Measurements from ENCODE around the gene CSNK1G3. TPM values are rescaled to one million over a fixed set of nuclear protein-coding genes. Genes with fewer than 3 reads are reported as not detected.

The CSNK1G3 gene
- total RNA-seq, 4 donors from 2014 or later: 36.2 to 51.0 (median 46.4) TPM

DNA sequence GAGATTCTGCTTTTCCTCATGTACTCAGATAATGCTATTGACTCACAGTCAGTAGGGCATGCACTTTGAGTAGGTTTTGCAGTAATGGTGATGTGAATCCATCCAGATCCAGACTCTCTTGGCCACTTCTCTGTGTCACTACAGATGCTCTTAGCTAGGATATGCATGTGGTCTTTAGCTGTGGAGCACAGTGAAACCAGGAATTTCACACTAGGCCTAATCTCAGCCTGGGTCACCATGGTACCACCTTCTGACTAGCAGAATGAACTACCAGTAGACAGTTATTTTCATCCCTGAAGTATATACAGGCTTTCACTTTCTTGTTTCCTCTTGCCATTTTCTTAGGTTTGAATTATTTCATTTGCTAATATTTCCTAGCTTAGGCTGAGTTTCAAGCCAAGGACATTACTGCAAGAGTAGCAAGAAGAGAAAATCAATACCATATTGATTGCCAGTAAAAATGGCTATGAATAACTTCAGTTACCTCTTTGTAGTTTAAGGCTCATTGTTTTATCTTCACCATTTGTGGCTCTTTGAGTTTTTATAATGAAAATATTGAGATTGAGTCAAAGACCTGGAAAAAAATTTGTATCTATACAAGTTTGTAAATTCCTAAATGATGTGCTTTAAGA, 28.4 kb upstream of the CSNK1G3 start:
- TF ChIP-seq, protein P1, sequence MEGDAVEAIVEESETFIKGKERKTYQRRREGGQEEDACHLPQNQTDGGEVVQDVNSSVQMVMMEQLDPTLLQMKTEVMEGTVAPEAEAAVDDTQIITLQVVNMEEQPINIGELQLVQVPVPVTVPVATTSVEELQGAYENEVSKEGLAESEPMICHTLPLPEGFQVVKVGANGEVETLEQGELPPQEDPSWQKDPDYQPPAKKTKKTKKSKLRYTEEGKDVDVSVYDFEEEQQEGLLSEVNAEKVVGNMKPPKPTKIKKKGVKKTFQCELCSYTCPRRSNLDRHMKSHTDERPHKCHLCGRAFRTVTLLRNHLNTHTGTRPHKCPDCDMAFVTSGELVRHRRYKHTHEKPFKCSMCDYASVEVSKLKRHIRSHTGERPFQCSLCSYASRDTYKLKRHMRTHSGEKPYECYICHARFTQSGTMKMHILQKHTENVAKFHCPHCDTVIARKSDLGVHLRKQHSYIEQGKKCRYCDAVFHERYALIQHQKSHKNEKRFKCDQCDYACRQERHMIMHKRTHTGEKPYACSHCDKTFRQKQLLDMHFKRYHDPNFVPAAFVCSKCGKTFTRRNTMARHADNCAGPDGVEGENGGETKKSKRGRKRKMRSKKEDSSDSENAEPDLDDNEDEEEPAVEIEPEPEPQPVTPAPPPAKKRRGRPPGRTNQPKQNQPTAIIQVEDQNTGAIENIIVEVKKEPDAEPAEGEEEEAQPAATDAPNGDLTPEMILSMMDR (IDR thresholded peaks at IDR 0.05; ENCODE audit: low read depth): no peak

DNA sequence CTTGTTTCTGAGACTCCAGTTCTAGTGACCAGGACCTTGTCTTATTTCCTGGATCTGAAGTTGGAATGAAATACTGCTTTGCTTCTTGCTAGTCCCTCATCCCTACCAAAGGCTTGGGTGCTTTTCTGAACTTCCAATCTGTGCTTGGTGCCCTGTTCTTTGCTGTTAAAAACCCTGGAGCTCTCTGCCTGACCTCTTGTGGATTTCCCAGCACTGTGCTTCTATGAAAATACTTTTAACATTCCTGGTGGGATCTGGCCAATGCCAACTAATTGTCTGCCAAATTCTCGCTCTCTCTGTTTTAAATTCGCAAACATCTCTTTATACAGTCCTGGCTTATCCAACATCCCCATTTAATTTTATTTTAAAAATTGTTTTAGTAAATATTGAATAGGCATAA, 26.7 kb upstream of the CSNK1G3 start:
- TF ChIP-seq, protein P1 (IDR thresholded peaks at IDR 0.05; ENCODE audit: low read depth): no peak

DNA sequence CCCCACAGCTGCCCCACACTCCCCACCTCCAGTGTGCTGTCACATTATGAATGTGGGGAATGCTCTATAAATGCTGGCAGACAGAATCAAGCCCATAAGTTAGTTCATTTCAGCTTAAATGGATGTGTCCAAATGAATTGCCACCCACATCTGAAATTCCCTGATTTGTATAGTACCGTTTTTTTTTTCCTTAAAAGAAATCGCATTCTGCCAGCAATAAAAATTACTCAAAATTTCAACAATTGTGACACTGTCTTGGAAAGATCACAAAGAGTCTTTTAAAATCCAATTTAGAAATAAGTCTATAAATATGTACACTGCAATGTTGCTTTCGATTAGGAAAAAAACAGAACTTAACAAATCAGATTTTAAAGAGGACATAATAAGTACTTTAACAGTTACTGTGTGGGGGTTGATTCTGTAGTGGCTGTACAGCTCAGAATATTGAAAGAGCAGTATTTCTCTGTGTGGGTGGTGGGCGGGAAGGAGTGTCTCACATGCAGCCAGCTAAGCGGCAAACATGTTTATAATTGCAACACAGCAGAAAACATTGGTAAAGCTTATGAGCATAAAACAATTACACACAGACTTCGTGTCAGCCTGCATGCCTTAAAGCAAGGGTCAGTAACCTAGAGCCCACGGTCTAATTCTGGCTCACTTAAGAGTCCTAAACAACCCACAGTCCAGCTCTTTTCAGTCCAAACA, 24.9 kb upstream of the CSNK1G3 start:
- TF ChIP-seq, protein P1 (IDR thresholded peaks at IDR 0.05; ENCODE audit: low read depth): no peak

DNA sequence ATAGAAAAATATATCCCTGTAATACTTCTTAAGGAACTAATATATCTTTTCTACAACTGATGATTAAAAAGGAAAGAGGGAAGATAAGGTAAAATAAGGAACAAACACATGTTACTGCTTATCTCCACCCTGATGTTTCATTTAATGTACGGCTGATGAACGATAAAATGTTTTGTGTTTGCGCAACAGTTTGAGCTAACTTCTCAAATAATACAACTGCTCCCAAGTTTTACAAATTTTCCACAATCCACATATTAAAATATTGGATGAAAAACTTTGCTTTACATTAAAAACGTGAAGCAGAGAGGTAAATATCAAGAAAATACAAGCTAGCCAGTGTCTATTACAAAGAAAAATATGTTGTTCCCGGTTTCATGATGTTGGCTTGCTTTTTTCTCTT, 21.0 kb upstream of the CSNK1G3 start:
- TF ChIP-seq, protein P1 (IDR thresholded peaks at IDR 0.05; ENCODE audit: low read depth): no peak

DNA sequence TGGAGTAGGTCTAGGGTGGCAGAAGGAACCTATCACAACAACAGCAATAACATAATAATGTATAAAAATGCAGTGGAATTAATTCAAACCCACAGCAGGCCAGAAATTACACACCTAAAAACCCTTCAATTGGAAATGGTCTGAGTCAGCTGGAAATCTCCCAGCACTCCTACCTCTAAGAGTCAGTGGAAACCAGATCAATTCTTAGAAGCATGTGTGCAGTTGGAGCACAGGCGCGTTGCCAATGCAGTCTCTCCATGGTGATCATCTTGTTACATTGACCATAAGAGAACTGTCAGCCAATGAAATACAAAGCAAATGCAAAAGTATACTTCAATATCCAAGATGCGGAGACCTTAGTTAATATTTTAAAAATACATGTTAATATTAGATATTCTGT, 15.1 kb upstream of the CSNK1G3 start:
- TF ChIP-seq, protein P1 (IDR thresholded peaks at IDR 0.05; ENCODE audit: low read depth): no peak

DNA sequence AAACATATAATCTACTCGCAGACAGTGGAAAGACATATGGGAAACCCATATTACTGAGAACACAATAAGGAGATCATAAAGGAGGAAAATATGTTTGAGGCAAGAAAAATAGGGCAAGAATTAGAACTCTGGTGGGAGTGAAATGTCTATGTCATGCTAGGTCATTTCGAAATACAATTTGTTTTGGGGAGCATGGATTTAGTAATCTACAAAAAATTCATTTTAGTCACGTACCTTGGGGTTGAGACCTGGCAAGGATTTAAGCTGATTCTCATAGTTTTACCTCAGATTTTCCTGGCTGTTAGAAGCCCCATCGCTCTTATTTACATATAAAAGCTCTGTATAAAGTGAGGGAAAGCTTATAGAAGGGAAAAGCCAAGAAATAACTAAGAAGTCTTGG, 11.5 kb upstream of the CSNK1G3 start:
- TF ChIP-seq, protein P1 (IDR thresholded peaks at IDR 0.05; ENCODE audit: low read depth): no peak

DNA sequence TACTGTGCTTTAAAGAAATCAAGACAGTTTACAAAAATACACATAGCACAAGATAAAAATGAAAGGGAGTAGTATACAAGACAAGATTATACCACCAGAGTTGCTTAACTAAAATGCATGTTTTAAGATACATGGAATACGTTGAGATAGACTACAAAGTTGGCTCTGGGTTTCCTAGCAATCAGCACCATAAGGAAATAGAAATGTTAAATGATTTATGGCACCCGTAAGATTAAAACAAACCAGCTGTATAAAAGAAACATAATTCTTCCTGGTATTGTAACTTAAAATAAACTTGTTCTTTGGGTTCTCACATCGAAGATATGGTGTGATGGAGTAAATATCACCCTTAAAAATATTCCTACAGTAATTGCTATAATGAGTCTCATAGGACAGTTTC, 9.9 kb upstream of the CSNK1G3 start:
- TF ChIP-seq, protein P1 (IDR thresholded peaks at IDR 0.05; ENCODE audit: low read depth): no peak

All from subcutaneous adipose tissue (tissue), 4 donors.